HFF-Myc (cell line): ENCODE results near the gene DLGAP4.

Experiments
- DNase-seq: peaks from one replicate; pipeline ENCODE4 v3.0.0-alpha.2; 2011; ENCODE audit warnings: low read depth; ENCODE audit errors: extremely low read depth
- H3K4me3 ChIP-seq: replicated peaks from 2 replicates; pipeline ENCODE4 v1.5.1; 2011; ENCODE audit warnings: low read depth, mild to moderate bottlenecking, control low read depth, low read length
- TF ChIP-seq, protein P1 (sequence below): IDR thresholded peaks from 2 replicates; pipeline ENCODE4 v1.5.1; 2012; ENCODE audit warnings: mild to moderate bottlenecking, low read depth, low read length, control low read depth; ENCODE audit errors: missing control alignments

Gene DLGAP4

DNA sequence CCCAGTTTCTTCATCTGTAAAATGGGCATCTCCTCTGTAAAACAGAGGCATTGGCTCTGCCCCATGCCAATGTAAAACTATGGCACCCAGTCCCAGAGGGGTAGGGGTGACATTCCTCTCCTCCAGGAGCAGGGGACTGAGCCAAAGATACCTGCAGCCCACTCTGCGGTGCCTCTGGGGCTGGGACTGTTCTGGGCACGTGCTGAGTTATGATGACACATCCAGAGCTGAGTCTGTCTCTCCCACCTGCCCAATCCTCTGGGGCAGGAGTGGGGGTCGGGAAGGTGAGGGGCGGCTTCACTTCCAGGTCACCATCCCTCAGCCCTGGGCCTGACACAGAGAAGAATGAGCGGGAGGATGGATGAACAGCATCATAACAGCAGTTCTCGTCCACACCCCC is 40.0 kb upstream of the DLGAP4 start:
- H3K4me3 ChIP-seq: no peak overlapping the region
- no peak for DNase-seq
- TF ChIP-seq, protein P1, sequence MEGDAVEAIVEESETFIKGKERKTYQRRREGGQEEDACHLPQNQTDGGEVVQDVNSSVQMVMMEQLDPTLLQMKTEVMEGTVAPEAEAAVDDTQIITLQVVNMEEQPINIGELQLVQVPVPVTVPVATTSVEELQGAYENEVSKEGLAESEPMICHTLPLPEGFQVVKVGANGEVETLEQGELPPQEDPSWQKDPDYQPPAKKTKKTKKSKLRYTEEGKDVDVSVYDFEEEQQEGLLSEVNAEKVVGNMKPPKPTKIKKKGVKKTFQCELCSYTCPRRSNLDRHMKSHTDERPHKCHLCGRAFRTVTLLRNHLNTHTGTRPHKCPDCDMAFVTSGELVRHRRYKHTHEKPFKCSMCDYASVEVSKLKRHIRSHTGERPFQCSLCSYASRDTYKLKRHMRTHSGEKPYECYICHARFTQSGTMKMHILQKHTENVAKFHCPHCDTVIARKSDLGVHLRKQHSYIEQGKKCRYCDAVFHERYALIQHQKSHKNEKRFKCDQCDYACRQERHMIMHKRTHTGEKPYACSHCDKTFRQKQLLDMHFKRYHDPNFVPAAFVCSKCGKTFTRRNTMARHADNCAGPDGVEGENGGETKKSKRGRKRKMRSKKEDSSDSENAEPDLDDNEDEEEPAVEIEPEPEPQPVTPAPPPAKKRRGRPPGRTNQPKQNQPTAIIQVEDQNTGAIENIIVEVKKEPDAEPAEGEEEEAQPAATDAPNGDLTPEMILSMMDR: no peak

DNA sequence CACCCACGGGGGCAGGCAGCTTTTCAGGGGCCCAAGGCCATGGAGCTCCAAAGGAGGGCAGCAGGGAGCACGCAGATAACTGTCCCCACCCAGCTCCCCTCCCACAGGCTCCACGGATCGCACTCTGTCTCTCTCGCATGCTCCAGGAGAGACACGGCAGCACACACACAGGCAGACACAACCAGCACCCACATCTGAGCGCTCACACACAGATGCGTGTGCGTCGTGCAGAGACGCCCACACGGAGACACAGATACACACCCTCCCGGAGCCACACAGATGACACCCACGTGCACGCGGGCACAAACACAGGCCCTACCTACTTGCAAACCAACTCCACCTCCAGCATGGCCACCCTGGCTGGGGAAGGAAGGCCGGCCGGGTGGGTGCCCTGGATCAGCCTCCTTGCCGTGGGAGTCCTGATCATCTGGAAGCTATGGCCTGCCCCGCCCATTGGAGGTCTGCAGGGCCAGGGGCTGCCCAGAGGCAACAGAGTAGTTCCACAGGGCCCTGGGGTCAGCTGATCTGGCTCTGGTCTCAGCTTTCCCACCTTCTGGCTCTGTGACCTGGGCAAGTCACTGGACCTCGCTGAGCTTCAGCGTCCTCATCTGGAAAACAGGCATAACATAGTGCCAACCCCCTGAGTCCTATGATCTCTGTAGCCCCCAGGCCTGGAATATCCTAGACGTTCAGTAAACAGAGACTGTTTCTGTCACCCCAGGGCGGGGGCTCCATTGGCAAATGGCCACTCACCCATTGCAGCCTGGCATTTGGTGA is 38.3 kb upstream of the DLGAP4 start:
- TF ChIP-seq, protein P1: no peak
- no peak overlapping the region for H3K4me3 ChIP-seq
- no peak for DNase-seq

DNA sequence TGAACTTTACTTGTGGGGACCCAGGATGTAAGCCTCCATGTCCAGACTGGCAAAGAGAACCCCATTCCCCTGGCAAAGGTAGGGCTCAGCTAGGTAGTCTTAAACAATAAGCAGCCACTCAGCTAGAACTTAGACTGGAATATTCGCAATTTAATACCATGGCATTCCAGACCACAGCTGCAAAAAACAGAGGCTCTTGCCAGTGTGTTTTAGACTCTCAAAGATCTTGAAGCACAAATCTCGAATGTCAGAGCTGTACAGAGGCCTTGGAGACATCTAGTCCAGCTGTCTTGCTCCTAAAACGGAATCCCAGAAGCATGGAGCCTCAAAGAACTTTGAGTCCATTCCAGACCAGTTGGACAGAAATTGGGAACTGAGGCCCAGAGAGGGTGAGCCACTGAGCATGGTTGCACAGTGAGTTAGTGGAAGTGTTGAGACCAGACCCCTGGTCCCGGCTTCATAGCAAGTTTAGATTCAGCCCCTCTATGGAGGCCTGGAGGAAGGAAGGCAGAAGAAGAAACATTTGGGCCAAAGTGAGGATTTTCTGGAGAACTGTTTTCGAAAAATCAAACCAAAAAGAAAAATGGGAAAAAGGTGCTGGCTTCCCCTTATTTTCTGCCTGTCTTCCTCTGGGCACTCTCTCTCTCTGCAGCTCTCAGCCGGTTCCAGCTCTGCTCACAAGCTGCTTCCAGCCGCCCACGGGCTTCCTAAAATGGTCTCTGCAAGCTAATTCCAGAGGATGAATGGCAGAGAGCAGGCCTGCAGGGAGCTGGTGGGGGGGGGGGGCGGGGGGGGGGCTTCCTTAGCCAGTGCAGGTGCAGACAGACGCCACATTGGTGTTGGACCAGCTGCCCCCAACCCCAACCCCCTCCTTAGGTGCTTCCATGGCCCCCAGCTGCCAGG is 37.4 kb upstream of the DLGAP4 start:
- H3K4me3 ChIP-seq: no peak overlapping the region
- no peak for DNase-seq
- TF ChIP-seq, protein P1: no peak

DNA sequence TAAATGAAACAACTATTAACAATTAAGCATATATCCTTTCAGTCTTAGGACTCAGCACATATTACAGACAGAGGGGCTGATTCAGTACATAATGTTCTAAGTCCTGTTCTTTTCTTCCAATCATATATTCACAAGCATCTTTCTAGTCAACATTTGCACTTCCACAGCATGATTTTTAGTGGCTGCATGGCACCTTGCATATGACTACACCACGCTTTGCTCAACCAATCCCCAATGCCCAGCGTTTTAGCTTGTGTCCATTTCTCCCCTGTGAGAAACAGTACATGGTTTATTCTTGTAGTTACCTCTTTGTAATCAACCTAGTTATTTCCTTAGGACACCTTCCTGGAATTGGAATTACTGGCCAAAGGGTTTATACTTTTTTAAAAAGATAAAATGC is 36.6 kb upstream of the DLGAP4 start:
- no peak for DNase-seq
- no peak overlapping the region for H3K4me3 ChIP-seq
- TF ChIP-seq, protein P1: no peak

DNA sequence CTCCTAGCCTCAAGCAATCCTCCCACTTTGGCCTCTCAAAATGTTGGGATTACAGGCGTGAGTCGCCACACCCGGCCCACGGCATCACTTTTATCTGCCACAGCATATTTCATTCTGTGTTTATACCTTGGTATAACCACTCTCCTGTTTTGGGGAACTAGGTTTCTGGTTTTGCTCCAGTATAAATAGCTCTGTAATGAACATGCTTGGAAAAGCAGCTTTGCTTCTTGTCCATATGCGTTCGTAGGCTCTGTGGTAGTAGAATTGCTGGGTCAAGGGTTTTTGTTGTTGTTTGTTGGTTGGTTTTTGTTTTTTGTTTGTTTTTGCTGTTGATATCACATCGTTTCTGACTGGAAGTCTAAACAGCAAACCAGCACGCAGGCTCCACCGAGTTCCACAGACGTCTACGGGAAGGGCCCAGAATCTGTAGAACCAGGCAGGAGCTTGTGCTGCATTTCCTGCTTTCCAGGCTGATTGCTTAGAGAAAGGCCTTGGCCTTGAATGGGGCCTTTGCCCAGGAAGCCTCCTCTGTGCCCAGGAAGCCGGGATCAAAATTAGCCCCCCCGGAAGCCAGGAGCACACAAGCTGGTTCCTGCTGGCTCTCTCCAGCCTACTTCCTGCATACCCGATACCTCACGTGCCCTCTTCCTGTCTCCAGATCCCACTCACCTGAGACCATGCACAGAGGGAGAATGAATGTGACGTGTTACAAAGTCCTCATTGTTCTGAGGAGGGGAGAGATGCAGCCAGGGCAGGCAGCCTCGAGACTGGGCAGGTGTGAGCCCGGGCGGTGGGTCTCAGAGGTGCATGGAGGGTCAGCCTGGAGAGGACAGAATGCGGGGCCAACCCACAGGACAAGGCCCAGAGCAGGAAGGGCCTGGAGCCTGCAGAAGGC is 35.1 kb upstream of the DLGAP4 start:
- TF ChIP-seq, protein P1: no peak
- DNase-seq: no peak
- no peak overlapping the region for H3K4me3 ChIP-seq
